ENCODE measurements around the gene EPHA8. TPM values are rescaled to one million over a fixed set of nuclear protein-coding genes. Genes with fewer than 3 reads are reported as not detected.
A peak's percentile ranks its signal among the peaks of the same experiment; 100 is the strongest.

EPHA8 gene
- total RNA-seq, 1 donor from 2014 or later = not detected

- no peak for TF ChIP-seq CTCF (conservative IDR thresholded peaks at IDR 0.05)
- Mint-ChIP-seq H3K9me3 (no peaks in the 10 kb centered on the region), H3K4me1 (no peaks in the 10 kb centered on the region), H3K36me3 (ENCODE audit: low read depth) (no peaks in the 10 kb centered on the region), H3K27ac (ENCODE audit: unreplicated experiment) (no peak overlapping the region), H3K4me3 (no peak overlapping the region), H3K27me3 (ENCODE audit: low read depth) (no peaks in the 10 kb centered on the region)
- no peak for DNase-seq (ENCODE audit: low read depth, low spot score)
These were observed 27.9 kb upstream of the EPHA8 start for GRCh38 chr1:22535399-22535798.

- DNase-seq (ENCODE audit: low read depth, low spot score) = no peak
- Mint-ChIP-seq H3K9me3 (no peaks in the 10 kb centered on the region), H3K27me3 (ENCODE audit: low read depth) (no peaks in the 10 kb centered on the region), H3K36me3 (ENCODE audit: low read depth) (no peaks in the 10 kb centered on the region), H3K4me3 (no peak overlapping the region), H3K4me1 (no peaks in the 10 kb centered on the region), H3K27ac (ENCODE audit: unreplicated experiment) (peak overlapping the region; percentile 35)
- TF ChIP-seq CTCF (conservative IDR thresholded peaks at IDR 0.05) = no peak
These were observed 26.8 kb upstream of the EPHA8 start for GRCh38 chr1:22536506-22536905.

- peak overlapping the region; percentile 35 for H3K27ac Mint-ChIP-seq (ENCODE audit: unreplicated experiment)
- no peak overlapping the region for H3K4me3 Mint-ChIP-seq
- H3K9me3 Mint-ChIP-seq = no peaks in the 10 kb centered on the region
- no peaks in the 10 kb centered on the region for H3K27me3 Mint-ChIP-seq (ENCODE audit: low read depth)
- DNase-seq (ENCODE audit: low read depth, low spot score) = no peak
- no peaks in the 10 kb centered on the region for H3K4me1 Mint-ChIP-seq
- TF ChIP-seq CTCF (conservative IDR thresholded peaks at IDR 0.05) = no peak
- no peaks in the 10 kb centered on the region for H3K36me3 Mint-ChIP-seq (ENCODE audit: low read depth)
These were observed 25.7 kb upstream of the EPHA8 start for GRCh38 chr1:22537441-22538139.

- Mint-ChIP-seq H3K27me3 (ENCODE audit: low read depth) (peaks cover 2% of the 10 kb centered on the region), H3K27ac (ENCODE audit: unreplicated experiment) (no peak overlapping the region), H3K36me3 (ENCODE audit: low read depth) (no peaks in the 10 kb centered on the region), H3K4me3 (peak overlapping the region; percentile 32), H3K4me1 (no peaks in the 10 kb centered on the region), H3K9me3 (no peaks in the 10 kb centered on the region)
- no peak for DNase-seq (ENCODE audit: low read depth, low spot score)
- no peak for TF ChIP-seq CTCF (conservative IDR thresholded peaks at IDR 0.05)
These were observed 23.7 kb upstream of the EPHA8 start for GRCh38 chr1:22539510-22540118.

GRCh38 chr1:22540337-22540736 is 23.0 kb upstream of the EPHA8 start:
- Mint-ChIP-seq H3K27me3 (ENCODE audit: low read depth) (peaks cover 5% of the 10 kb centered on the region), H3K9me3 (no peaks in the 10 kb centered on the region), H3K4me3 (no peak overlapping the region), H3K4me1 (no peaks in the 10 kb centered on the region), H3K27ac (ENCODE audit: unreplicated experiment) (peak overlapping the region; percentile 92), H3K36me3 (ENCODE audit: low read depth) (no peaks in the 10 kb centered on the region)
- DNase-seq (ENCODE audit: low read depth, low spot score) = no peak
- no peak for TF ChIP-seq CTCF (conservative IDR thresholded peaks at IDR 0.05)

Data from neural crest cell (in vitro differentiated cells).